ENCODE measurements around the gene LIMD2. TPM values are rescaled to one million over a fixed set of nuclear protein-coding genes. Genes with fewer than 3 reads are reported as not detected.
A peak's percentile ranks its signal among the peaks of the same experiment; 100 is the strongest.

LIMD2 gene
- total RNA-seq, 1 experiment from 2014 or later: 119 TPM

GRCh38 chr17:63694229-63694949 lies 5.5 kb downstream of the LIMD2 start:
- no TSS peak for BruUV-seq (replicated peaks)
- Histone ChIP-seq H3K27me3 (replicated peaks; ENCODE audit: insufficient read depth, low read depth, low read length, poor library complexity) (no peaks in the 10 kb centered on the region), H3K9me3 (ENCODE audit: low read depth, low read length, poor library complexity, severe bottlenecking) (no peaks in the 10 kb centered on the region), H3K27ac (ENCODE audit: low read depth, low read length, poor library complexity, severe bottlenecking) (no peak overlapping the region), H3K4me3 (ENCODE audit: low read depth, low read length, poor library complexity, severe bottlenecking) (no peak overlapping the region), H3K36me3 (ENCODE audit: insufficient read depth, low read length, poor library complexity, severe bottlenecking) (peaks cover 24% of the 10 kb centered on the region), H3K4me1 (ENCODE audit: insufficient read depth, low read length, poor library complexity, severe bottlenecking) (peaks cover 23% of the 10 kb centered on the region)
- intact Hi-C loops (cut with micrococcal nuclease; ENCODE audit: unreplicated experiment): loop anchor here (10.0 kb wide), 1 partner anchor 270 kb away; no protein-coding TSS in a partner anchor
- POLR2A ChIA-PET (ENCODE audit: low non-redundant PET): interaction anchor here (0.7 kb wide), 1 partner anchor 231 kb away, joined by 5 read pairs; no protein-coding TSS in a partner anchor
- CTCF ChIA-PET: interaction anchor here (0.7 kb wide), 1 partner anchor 269 kb away, joined by 6 read pairs; no protein-coding TSS in a partner anchor
- TF ChIP-seq EZH2 (IDR thresholded peaks at IDR 0.05; ENCODE audit: borderline replicate concordance, low read depth, low read length, poor library complexity, severe bottlenecking) (no peak), CTCF (conservative IDR thresholded peaks at IDR 0.05; ENCODE audit: low read depth, low read length) (no peak)
- peak; percentile 75 for DNase-seq (ENCODE audit: low spot score)

GRCh38 chr17:63693411-63694113 lies 6.4 kb downstream of the LIMD2 start:
- Histone ChIP-seq H3K4me3 (ENCODE audit: low read depth, low read length, poor library complexity, severe bottlenecking) (no peak overlapping the region), H3K9me3 (ENCODE audit: low read depth, low read length, poor library complexity, severe bottlenecking) (no peaks in the 10 kb centered on the region), H3K4me1 (ENCODE audit: insufficient read depth, low read length, poor library complexity, severe bottlenecking) (peaks cover 23% of the 10 kb centered on the region), H3K36me3 (ENCODE audit: insufficient read depth, low read length, poor library complexity, severe bottlenecking) (peaks cover 24% of the 10 kb centered on the region), H3K27me3 (replicated peaks; ENCODE audit: insufficient read depth, low read depth, low read length, poor library complexity) (no peaks in the 10 kb centered on the region), H3K27ac (ENCODE audit: low read depth, low read length, poor library complexity, severe bottlenecking) (no peak overlapping the region)
- no TSS peak for BruUV-seq (replicated peaks)
- TF ChIP-seq CTCF (conservative IDR thresholded peaks at IDR 0.05; ENCODE audit: low read depth, low read length) (no peak), EZH2 (IDR thresholded peaks at IDR 0.05; ENCODE audit: borderline replicate concordance, low read depth, low read length, poor library complexity, severe bottlenecking) (no peak)
- no peak for DNase-seq (ENCODE audit: low spot score)
- ChIA-PET CTCF (no interaction called here), POLR2A (ENCODE audit: low non-redundant PET) (no interaction called here)
- intact Hi-C loops (cut with micrococcal nuclease; ENCODE audit: unreplicated experiment): loop anchor here (10.0 kb wide), 1 partner anchor 269 kb away; no protein-coding TSS in a partner anchor

- DNase-seq (ENCODE audit: low spot score): no peak
- CTCF ChIA-PET: no interaction called here
- BruUV-seq (replicated peaks): no TSS peak
- Histone ChIP-seq H3K27me3 (replicated peaks; ENCODE audit: insufficient read depth, low read depth, low read length, poor library complexity) (no peaks in the 10 kb centered on the region), H3K27ac (ENCODE audit: low read depth, low read length, poor library complexity, severe bottlenecking) (no peak overlapping the region), H3K36me3 (ENCODE audit: insufficient read depth, low read length, poor library complexity, severe bottlenecking) (peaks cover 24% of the 10 kb centered on the region), H3K4me1 (ENCODE audit: insufficient read depth, low read length, poor library complexity, severe bottlenecking) (peaks cover 10% of the 10 kb centered on the region), H3K4me3 (ENCODE audit: low read depth, low read length, poor library complexity, severe bottlenecking) (no peak overlapping the region), H3K9me3 (ENCODE audit: low read depth, low read length, poor library complexity, severe bottlenecking) (no peaks in the 10 kb centered on the region)
- TF ChIP-seq CTCF (conservative IDR thresholded peaks at IDR 0.05; ENCODE audit: low read depth, low read length) (no peak), EZH2 (IDR thresholded peaks at IDR 0.05; ENCODE audit: borderline replicate concordance, low read depth, low read length, poor library complexity, severe bottlenecking) (no peak)
- intact Hi-C loops (cut with micrococcal nuclease; ENCODE audit: unreplicated experiment): loop anchor here (10.0 kb wide), 1 partner anchor 268 kb away; no protein-coding TSS in a partner anchor
- POLR2A ChIA-PET (ENCODE audit: low non-redundant PET): no interaction called here
Measured at GRCh38 chr17:63692195-63692816, 7.6 kb downstream of the LIMD2 start.

Data from A673 (cell line).